GM18951 (cell line): ENCODE results near the gene PATJ.

Source experiments
- POLR2A ChIP-seq: IDR thresholded peaks from 4 replicates; pipeline ENCODE4 v1.6.1; 2011; ENCODE audit warnings: mild to moderate bottlenecking; ENCODE audit not compliant: insufficient read length, insufficient read depth; ENCODE audit errors: extremely low read depth
- in situ Hi-C: fragments of 300-500 bp; cut with MboI; formaldehyde crosslinking; loops from one replicate; pipeline ENCODE4 v1.12.0; 2022; ENCODE audit warnings: low sequenced_read_pairs, mixed read lengths, inconsistent platforms; ENCODE audit not compliant: unreplicated experiment

Gene PATJ

DNA sequence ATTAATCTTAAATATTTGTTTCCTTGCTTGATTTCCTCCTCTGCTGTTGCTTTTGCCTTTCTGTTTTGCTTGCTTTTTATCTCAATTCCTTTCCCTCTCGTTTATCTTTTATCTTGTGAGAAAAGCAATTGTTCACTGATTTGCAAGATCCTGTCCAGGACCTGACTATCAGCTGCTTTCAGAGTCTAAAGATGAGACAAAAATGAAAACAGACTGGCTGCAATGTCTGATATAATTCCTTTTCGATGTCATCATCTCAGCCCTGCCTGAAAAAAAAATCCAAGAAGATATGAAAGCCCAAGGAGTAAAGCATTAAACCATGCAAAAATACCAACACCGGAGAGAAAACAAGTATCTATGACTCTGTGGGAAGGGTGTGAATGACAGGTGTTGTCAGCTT lies 225.5 kb downstream of the PATJ start:
- in situ Hi-C loops = no loop called here
- no peak for TF ChIP-seq POLR2A

DNA sequence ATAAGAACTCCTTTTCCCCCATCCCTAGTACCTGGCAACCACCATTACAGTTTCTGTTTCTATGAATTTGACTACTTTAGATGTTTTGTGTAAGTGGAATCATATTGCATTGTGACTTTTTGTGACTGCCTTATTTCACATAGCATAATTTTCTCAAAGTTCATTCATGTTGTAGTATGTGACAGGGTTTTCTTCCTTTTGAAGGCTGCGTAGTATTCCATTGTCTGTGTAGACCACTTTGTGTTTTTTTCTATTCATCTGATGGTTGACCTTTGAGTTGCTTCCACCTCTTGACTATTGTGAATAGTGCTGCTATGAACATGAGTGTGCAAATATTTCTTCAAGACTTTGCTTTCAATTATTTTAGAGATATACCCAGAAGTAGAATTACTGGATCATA lies 226.6 kb downstream of the PATJ start:
- in situ Hi-C loops = no loop called here
- TF ChIP-seq POLR2A = no peak

DNA sequence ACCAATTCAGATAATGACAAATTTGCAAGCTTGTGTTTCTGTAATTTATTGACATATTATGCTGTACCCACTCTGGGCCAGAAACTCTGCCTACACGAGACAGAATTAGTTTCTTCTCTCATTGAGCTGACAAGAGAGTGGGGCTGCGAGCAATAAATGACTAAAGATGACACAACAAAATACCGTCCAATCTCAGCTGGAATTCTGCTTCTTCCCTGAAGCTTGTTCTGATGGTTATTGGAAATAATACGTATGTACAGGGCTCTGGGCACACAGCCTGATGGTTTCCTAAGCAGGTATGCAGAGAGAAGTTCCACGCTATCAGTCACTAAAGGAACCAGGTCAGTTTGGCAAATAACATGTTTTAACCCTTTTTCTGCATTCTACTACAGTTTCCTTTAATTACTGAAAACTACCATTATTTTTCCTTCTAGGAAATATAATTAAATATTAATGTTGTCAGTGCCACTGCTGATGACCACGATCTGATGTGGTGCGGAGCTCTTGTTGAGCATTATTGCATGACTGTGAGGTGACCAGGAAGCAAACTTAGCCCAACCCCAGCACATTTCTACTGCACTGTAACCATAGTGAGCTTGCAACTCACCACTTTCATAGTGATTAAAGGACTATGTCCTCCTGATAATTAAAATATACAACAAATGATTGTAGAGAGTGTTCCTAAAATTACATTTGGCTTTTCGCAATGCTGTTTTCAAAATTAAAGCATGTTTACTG lies 231.0 kb downstream of the PATJ start:
- TF ChIP-seq POLR2A = no peak
- in situ Hi-C loops = no loop called here

DNA sequence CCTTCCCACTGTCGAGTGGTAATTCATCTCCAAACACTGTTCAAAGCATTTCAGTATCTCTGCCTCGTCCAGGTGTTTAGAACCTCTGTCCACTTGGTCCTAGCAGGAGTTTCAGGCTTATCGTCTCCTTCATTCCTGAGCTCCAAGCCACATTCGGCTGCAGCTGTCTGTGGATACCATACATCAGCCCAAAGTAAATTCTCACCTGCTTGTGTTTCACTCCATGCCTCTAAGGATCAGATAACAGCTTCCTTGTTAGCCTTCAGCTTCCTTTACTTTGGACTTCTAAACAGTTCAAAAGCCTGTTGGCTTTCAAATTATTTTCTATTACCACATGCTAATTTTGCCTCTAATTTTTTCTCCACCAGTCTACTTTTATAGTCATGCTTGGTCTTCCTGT lies 233.4 kb downstream of the PATJ start:
- no peak for TF ChIP-seq POLR2A
- in situ Hi-C loops = no loop called here

DNA sequence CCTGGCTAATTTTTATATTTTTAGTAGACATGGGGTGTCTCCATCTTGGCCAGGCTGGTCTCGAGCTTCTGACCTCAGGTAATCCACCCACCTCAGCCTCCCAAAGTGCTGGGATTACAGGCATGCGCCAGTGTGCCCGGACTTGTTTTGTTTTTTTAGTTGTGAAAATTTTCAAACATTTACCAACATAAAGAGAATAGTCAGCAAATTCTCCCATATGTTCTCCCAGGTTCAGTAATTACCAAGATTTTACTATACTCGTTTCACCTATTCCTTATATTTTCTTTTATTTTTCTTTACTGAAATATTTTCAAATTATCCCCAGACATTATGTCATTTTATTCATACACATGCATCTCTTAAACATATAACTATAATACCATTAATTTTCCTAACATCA lies 234.3 kb downstream of the PATJ start:
- in situ Hi-C loops = no loop called here
- no peak for TF ChIP-seq POLR2A

DNA sequence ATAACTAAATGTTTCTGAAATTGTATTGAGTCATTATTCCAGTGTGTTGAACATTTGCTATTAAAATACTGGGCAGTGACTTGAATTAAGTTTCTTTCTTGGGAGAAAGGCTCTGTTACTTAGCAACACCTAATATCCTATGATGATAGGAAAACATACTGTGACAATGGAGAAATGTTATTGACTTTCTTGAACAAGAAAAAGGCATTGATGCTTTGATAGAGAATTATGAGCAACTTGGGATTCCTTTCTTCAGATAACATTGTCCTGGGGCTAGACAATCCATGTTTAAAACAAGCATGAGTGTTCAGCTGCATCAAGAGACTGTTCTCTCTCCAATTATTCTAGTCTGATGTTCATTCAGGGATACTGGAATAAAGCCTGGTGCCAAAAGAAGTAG lies 236.5 kb downstream of the PATJ start:
- no peak for TF ChIP-seq POLR2A

DNA sequence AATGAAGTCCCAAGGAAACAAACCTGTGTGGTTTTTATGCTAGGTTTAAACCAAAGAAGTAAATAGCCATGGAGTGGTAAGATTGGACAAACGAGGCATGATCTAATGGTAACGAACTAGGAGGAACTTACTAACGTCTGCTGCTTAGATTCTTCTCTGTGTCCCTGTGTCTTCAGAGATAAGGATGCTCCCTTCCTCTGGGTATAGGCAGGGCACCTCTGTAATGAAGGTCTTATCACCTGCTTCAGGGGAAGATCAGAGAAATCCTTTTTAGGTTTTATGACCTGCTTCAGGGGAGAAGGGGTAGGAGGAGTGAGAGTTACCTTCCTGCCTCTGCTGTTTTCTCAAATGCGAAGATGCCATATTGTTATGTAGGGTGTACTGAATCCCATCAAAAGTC lies 237.4 kb downstream of the PATJ start:
- in situ Hi-C loops = no loop called here
- no peak for TF ChIP-seq POLR2A

More for the DNA sequence above, 236.5 kb downstream of the PATJ start:
- in situ Hi-C loops = no loop called here

DNA sequence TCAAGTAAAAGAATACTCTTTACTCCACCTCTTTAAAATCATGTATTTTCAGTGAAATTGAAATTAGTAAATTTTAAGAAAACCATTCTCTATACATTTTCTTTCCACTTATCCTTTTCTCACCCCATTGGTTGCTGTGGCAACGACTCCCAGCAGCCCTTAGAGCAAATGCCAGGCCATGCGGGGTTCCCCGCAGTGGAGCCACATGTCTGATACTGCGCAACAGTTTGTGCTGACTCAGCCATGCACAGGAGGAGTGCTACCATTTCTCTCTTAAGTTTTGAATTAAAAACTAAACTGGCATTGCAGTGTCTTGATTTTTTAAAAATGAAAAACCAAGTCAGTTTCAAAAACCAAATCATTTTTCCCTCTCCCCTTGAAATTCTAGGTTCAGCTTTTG lies 238.3 kb downstream of the PATJ start:
- no peak for TF ChIP-seq POLR2A
- in situ Hi-C loops = no loop called here

DNA sequence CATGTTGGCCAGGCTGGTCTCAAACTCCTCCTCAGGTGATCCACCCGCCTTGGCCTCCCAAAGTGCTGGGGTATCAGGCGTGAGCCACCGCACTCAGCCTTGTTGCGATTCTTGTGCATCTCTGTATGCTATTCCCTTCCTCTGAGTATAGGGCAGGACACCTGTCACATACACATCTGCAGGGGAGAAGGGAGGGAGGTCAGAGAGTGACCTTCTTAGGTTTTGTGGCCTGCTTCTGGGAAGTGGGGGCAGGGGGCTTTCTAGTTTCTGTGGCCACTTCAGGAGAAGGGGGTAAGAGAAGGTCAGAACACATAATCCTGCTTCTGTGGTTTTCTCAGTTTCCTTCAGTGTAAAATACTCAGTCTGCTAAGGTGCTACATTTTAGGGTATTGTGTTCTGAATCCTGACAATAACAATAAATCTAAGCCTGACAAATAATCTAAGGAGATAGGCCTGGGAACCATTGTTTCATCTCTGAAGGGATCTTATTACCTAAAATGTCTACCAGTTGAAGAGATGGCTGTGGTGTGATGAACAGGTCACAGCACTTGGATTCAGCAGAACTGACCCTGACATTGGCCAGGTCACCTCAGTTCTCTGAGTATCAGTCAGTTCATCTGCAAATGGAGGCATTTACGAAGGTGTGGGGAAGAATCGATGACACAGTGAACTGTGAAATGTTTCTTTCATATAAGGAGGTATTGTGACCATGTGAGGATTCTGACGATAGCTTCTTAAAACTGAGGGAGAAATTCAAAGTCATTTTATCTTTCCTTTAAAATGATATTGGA lies 239.8 kb downstream of the PATJ start:
- in situ Hi-C loops = no loop called here
- TF ChIP-seq POLR2A = no peak

DNA sequence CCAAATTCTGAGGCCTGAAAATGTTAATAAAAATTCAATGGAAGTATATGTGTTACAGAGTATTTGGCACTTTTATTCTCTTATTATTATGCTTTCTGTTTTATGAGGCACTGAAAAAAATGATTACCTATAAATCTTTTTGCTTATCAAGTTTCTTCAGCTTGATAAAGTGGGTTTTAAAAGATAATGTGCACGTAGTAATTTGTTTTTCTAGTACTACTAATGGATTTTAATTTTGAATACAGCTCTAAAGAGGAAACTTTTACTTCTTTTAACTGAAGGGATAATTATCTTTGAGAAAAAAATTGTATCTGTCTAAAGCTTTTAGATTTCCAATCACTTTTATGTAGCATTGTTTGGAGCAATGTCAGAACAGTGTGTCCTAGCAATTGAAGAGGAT lies 241.0 kb downstream of the PATJ start:
- no peak for TF ChIP-seq POLR2A
- in situ Hi-C loops = no loop called here

DNA sequence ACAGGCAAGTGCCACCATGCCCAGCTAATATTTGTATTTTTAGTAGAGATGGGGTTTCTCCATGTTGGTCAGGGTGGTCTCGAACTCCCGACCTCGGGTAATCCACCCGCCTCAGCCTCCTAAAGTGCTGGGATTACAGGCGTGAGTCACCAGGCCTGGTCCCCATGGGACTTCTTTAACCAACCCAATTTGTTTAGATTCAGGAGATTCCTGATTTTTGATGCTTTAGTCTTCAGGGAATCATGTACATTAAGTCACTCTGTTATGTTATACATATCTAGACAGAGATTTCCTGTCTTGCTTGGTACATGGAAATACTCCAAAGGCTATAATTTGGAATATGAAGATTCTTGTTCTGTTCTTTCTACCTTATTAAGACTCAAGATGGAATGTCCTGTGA lies 250.0 kb downstream of the PATJ start:
- in situ Hi-C loops = no loop called here

DNA sequence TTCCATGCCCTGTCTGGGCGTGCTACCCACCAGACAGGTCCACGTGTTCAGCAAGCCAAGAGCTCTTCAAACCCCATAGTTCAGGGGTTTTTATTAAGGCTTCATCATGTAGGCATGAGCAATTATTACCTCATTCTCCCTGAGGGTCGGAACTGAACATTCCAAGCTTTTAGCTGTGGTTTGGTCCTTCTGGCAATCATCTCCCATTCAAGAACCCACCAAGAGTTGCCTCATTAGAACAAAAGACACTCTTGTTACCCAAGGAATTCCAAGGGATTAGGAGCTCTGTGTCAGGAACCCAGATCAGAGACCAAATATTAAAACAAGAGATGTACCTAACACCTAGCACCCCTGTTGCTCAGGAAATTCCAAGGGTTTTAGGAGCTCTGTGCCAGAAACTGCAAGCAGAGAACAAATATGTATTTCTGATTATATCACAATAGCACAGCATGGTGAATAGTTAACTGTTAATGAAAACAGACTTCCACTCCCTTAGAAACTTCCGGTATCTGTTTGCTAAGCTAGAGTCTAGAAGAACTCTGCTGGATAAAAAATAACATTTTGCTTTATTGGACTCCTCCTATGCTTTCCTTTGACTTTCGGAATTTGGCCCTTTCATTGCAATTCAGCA lies 251.2 kb downstream of the PATJ start:
- TF ChIP-seq POLR2A = no peak
- in situ Hi-C loops = no loop called here

More for the DNA sequence above, 250.0 kb downstream of the PATJ start:
- no peak for TF ChIP-seq POLR2A

DNA sequence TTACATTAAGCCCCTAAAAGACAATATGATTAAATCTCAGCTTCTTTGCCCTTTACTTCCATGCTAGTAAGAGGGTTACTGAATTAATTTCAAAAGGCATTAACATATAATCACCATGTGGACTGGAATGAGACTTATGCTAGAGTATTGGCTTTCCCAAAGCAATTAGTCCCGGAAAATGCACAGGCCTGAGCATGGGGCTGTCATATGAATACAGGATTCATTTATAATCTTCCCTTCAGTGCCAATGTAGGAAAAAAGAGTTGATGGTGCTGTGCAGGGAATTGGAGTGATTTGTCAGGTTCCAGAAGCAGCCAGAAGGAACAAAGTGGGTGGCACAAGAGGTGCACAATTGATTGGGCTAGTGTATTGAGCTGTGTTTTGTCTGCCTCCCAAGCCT lies 253.4 kb downstream of the PATJ start:
- TF ChIP-seq POLR2A = no peak
- in situ Hi-C loops = no loop called here

DNA sequence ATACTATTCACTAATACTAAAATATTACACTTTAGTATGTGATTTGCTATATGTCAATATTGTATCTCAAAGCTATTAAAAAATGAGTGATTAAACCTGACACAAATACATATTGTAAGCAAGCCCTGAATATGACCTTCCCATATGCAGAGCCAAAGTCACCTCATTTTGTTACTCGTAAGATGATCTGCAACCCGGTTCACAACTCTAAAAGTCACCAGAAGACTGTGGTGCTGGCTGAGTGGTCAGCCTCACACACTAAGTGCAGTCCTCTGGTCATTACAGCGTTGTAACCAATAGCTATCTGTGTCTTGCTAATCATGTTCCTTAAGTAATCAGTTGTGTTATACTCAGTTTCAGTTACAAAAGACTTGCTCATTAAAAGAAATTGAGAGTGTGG lies 254.8 kb downstream of the PATJ start:
- in situ Hi-C loops = no loop called here

More for the DNA sequence above, 254.8 kb downstream of the PATJ start:
- no peak for TF ChIP-seq POLR2A
